ENCODE results near the gene NREP. TPM values are rescaled to one million over a fixed set of nuclear protein-coding genes. Genes with fewer than 3 reads are reported as not detected.
A peak's percentile ranks its signal among the peaks of the same experiment; 100 is the strongest.

NREP gene
- total RNA-seq, 1 donor from 2014 or later: 51.2 TPM

GRCh38 chr5:111697881-111698757, 58.9 kb downstream of the NREP start:
- no peak for DNase-seq (ENCODE audit: low spot score)

- peak; percentile 20 for DNase-seq (ENCODE audit: low spot score)
Measured at GRCh38 chr5:111697215-111697614, 59.8 kb downstream of the NREP start.

- DNase-seq (ENCODE audit: low spot score): no peak
Measured at GRCh38 chr5:111695991-111696390, 61.0 kb downstream of the NREP start.

DNA sequence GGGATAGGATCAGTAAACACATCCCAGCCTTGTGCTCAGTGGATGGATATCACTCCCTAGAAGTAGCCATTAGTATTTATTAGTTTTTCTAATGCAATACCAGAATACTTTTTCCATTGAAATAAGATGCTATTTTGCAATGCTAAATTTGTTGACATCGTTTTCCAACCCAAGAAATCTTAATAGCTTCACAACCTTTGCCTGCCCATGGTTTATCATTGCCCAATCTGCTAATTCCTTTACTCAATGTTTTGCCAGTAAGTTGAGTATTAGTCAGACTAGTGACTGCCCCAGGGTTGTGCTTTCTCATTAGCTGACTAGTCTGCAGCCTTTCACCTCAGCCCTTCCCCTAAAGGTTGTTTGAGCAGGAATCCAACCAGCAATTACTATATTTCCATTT, 62.9 kb downstream of the NREP start:
- no peak for DNase-seq (ENCODE audit: low spot score)

DNA sequence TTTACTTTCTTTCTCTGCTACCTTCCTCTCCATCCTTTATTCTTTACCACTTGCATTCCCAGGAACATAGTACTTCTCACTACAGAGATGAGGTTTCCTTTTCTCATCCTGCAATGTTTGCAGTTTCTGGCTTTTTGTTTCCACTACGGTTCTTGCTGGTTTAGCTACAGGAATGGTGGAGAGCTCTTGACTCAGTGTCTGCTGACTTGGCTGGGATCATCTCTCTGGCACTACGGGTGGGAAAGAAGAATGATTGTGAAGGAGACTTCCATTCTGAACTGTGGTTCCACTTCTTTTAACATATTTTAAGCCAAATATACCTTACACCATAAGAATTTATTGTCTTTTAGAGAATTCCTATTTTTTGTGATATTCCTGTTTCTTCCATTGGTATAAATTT, 65.1 kb downstream of the NREP start:
- no peak for DNase-seq (ENCODE audit: low spot score)

GRCh38 chr5:111691508-111691907, 65.5 kb downstream of the NREP start:
- no peak for DNase-seq (ENCODE audit: low spot score)

GRCh38 chr5:111689357-111689935, 67.5 kb downstream of the NREP start:
- DNase-seq (ENCODE audit: low spot score): no peak

GRCh38 chr5:111685969-111686368, 71.0 kb downstream of the NREP start:
- DNase-seq (ENCODE audit: low spot score): no peak

GRCh38 chr5:111682641-111683040, 74.4 kb downstream of the NREP start:
- DNase-seq (ENCODE audit: low spot score): no peak

DNA sequence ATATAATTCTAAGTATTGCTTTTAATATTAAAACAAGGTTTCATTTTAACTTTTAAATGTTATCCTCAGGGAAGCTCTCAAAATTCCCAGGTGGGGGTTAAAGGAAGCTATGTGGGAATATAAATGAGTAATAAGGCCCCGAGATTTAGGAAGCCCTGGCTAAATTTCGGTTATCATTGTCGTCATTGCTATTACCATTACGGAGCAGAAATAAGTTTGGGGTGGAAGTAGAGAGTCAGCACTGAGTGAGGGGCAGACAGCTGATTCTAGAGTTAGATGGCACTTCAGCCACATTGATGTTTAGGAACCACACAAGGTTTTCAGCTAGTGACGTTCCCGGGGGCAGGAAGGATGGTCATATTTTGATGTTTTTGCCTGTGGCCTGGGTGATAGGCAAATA, 74.9 kb downstream of the NREP start:
- no peak for DNase-seq (ENCODE audit: low spot score)

- DNase-seq (ENCODE audit: low spot score): no peak
Measured at GRCh38 chr5:111681414-111682120, 75.4 kb downstream of the NREP start.

DNA sequence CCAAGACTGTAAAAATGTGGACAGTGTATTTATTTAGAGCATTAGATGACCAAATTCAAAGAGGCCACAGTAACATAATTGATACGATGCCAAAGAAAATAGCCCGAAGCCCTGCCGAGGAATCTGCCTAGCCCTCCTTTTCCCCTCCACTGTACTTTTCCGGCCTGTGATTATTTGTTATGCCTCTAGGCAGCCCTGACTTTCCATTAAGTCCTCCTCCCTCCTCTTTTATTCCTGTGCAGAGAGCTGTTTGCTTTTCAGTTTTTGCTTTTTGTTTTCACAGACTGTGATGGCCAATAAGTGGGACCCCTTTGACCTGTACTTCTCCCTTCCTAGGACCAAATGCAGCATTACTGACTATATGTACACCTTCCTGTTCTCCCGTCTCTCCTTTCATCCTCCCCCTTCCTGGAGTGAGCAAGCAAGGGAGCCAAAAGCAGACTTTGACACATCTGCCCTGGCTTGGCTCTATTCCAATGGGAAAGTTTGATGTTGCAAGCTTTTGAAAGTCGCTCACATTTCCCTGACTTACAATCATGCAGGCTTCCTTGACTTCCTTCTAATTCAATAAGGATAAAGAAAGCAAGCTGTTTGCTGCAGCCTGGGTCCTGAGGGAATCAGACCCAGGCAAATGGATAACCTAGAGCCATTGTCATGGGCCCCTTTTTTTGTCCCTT, 76.1 kb downstream of the NREP start:
- DNase-seq (ENCODE audit: low spot score): peak; percentile 81

DNA sequence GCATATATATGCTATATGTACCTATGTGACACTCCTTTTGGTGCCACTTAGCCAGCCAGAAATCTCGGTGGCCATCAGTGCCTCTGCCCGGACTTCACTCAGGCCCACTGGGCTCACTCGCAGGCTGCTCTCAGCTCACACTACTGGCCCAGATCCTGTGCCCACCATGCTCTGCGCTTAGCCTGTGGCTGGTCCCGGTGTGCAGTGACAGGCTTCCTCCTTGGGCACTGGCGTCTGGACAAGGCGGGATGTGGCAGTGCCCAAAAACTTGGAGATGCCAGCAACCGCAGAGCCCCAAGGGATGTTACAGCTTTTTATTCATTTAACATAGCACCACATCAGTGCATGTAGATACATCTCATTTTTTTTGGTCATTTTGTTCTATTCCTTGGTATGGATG, 77.4 kb downstream of the NREP start:
- DNase-seq (ENCODE audit: low spot score): no peak

Other genes with a start within 250 kb of the NREP start
- 40.7 TPM for gene STARD4, start 244.7 kb downstream of the NREP start, total RNA-seq

All from mucosa of gallbladder (tissue), 1 donor.